Panc1 (cell line): Measurements from ENCODE around the gene CEACAM18. TPM values are rescaled to one million over a fixed set of nuclear protein-coding genes. Genes with fewer than 3 reads are reported as not detected.

Source experiments
- ATAC-seq: fragments of 200-7000 bp; cut with Tn5 transposase; 2 replicates; pipeline ENCODE4 v1.9.1; 2020; ENCODE audit warnings: mild to moderate bottlenecking, moderate library complexity
- BruUV-seq: library from RNA; stranded (reverse); fragments of 400-500 nt; replicated peaks from 2 replicates; lab custom pipeline; 2021; lab: Mats Ljungman, UMichigan
- CTCF ChIA-PET: fragments of 300-600 bp; sonication (Branson Sonifier 250); formaldehyde crosslinking; loops from one replicate; lab custom pipeline; 2022; ENCODE audit warnings: antibody characterized with exemption; lab: Charles Lee
- POLR2A ChIA-PET: fragments of 300-600 bp; sonication (Branson Sonifier 250); formaldehyde crosslinking; loops from one replicate; lab custom pipeline; 2022; ENCODE audit warnings: antibody characterized with exemption; lab: Charles Lee
- DNase-seq: peaks from one replicate; pipeline ENCODE4 v3.0.0-alpha.2; 2010; ENCODE audit warnings: low read depth, low spot score
- H3K27ac ChIP-seq: 2 replicates; pipeline ENCODE4 v1.5.1; 2011; ENCODE audit warnings: mild to moderate bottlenecking, low read length, inconsistent platforms
- H3K27me3 ChIP-seq: fragments of 200-500 bp; sonication (Bioruptor generic); 2 replicates; pipeline ENCODE4 v1.6.0; 2014; ENCODE audit warnings: low read length, inconsistent platforms; ENCODE audit not compliant: control insufficient read depth, insufficient read depth
- H3K36me3 ChIP-seq: fragments of 200-500 bp; sonication (Bioruptor generic); 2 replicates; pipeline ENCODE4 v1.5.1; 2014; ENCODE audit warnings: inconsistent platforms, mild to moderate bottlenecking, low read length, moderate library complexity; ENCODE audit not compliant: control insufficient read depth, insufficient read depth
- H3K4me1 ChIP-seq: 2 replicates; pipeline ENCODE4 v1.5.1; 2011; ENCODE audit warnings: inconsistent platforms, mild to moderate bottlenecking, low read length, moderate library complexity; ENCODE audit not compliant: control insufficient read depth, insufficient read depth
- H3K4me3 ChIP-seq, 2 experiments: 2 replicates each; pipeline ENCODE4 v1.5.1; 2011 to 2012; ENCODE audit warnings: low read depth in 2 of 2, low read length in 2 of 2, mild to moderate bottlenecking in 2 of 2, inconsistent platforms in 1 of 2, moderate library complexity in 1 of 2
- H3K9me3 ChIP-seq: fragments of 200-500 bp; sonication (Bioruptor generic); 2 replicates; pipeline ENCODE4 v1.5.1; 2014; ENCODE audit warnings: low read depth, mild to moderate bottlenecking, inconsistent platforms, low read length, moderate library complexity; ENCODE audit not compliant: control insufficient read depth, insufficient read depth
- POLR2AphosphoS5 ChIP-seq: IDR thresholded peaks from 2 replicates; pipeline ENCODE4 v1.6.1; 2012; ENCODE audit warnings: mild to moderate bottlenecking, low read depth, low read length, moderate library complexity
- SIN3A ChIP-seq: IDR thresholded peaks from 2 replicates; pipeline ENCODE4 v1.6.1; 2012; ENCODE audit warnings: low read depth, mild to moderate bottlenecking, low read length, moderate library complexity, borderline replicate concordance; ENCODE audit not compliant: insufficient read depth
- TCF7L2 ChIP-seq: IDR thresholded peaks from 2 replicates; pipeline ENCODE4 v1.6.1; 2011; ENCODE audit warnings: mild to moderate bottlenecking, low read depth, low read length, inconsistent platforms
- in situ Hi-C: cut with HindIII; loops from 2 replicates; pipeline ENCODE4 v1.10.0; 2016; ENCODE audit warnings: low sequenced_read_pairs, low pct_unique_long_range_greater_than_20kb
- intact Hi-C: fragments of 100-400 bp; cut with micrococcal nuclease; formaldehyde crosslinking; loops from one replicate; pipeline ENCODE4 v1.10.0; 2022; ENCODE audit not compliant: unreplicated experiment
- total RNA-seq: library from RNA; stranded (reverse); gene quantifications from one replicate; pipeline ENCODE4 v1.2.1, GENCODE V29; 2021; ENCODE audit not compliant: unreplicated experiment
- TF ChIP-seq, protein P1 (sequence below), 2 experiments: IDR thresholded peaks; 2 replicates each; pipeline ENCODE4 v1.6.1; 2011 to 2012; ENCODE audit warnings: low read depth in 2 of 2, control low read depth in 1 of 2, low read length in 1 of 2, mild to moderate bottlenecking in 1 of 2, moderate library complexity in 1 of 2; ENCODE audit not compliant: insufficient read depth in 1 of 2
- TF ChIP-seq, protein P2 (sequence below): fragments of 450-650 bp; IDR thresholded peaks from 2 replicates; pipeline ENCODE4 v1.5.1; 2017; ENCODE audit warnings: mild to moderate bottlenecking

The CEACAM18 gene
- total RNA-seq, 1 experiment from 2014 or later = not detected

DNA sequence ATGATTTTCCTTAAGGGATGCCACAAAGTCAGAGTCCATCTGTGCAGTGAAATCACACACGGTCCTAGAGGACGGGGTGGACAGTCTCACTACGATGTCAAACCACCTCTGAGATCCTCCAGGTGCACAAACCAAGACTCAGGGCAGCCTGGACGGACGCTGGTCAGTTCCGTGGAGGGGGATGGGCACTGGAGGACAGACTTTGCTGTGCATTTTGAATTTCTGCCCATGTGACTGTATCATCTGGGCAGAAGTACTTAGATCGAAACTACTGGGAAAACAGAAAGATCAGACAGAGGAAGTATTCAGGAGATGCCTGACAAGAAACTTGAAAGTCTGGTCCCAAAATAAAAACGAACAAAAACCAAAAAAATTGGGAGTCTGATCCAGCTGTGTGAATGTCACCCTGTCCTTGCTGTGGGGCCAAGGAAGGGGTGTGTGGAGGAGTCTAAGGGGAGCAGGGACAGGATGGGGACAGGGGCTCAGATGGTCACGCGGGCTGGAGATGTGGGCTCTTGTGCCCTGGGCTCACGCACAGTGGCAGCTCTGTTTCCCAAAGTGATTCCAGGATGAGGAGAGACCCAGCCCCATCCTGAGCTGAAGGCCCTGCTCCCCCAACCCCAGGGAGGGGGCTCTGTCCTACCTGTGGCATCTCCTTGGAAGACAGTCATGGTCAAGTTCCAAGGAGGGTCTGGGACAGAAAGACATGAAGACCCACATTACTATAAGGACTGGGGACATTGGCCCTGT is 21.6 kb upstream of the CEACAM18 start:
- DNase-seq = no peak
- in situ Hi-C loops (no loop called here), intact Hi-C loops (no loop called here)
- no peaks in the 10 kb centered on the region for H3K27me3 ChIP-seq
- no peak overlapping the region for H3K27ac ChIP-seq
- TF ChIP-seq TCF7L2 (no peak), SIN3A (no peak)
- TF ChIP-seq, protein P1, sequence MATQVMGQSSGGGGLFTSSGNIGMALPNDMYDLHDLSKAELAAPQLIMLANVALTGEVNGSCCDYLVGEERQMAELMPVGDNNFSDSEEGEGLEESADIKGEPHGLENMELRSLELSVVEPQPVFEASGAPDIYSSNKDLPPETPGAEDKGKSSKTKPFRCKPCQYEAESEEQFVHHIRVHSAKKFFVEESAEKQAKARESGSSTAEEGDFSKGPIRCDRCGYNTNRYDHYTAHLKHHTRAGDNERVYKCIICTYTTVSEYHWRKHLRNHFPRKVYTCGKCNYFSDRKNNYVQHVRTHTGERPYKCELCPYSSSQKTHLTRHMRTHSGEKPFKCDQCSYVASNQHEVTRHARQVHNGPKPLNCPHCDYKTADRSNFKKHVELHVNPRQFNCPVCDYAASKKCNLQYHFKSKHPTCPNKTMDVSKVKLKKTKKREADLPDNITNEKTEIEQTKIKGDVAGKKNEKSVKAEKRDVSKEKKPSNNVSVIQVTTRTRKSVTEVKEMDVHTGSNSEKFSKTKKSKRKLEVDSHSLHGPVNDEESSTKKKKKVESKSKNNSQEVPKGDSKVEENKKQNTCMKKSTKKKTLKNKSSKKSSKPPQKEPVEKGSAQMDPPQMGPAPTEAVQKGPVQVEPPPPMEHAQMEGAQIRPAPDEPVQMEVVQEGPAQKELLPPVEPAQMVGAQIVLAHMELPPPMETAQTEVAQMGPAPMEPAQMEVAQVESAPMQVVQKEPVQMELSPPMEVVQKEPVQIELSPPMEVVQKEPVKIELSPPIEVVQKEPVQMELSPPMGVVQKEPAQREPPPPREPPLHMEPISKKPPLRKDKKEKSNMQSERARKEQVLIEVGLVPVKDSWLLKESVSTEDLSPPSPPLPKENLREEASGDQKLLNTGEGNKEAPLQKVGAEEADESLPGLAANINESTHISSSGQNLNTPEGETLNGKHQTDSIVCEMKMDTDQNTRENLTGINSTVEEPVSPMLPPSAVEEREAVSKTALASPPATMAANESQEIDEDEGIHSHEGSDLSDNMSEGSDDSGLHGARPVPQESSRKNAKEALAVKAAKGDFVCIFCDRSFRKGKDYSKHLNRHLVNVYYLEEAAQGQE (IDR thresholded peaks at IDR 0.05; ENCODE audit: insufficient read depth in 1 of 2, low read depth in 2 of 2, low read length in 1 of 2) = no peak
- TF ChIP-seq, protein P2, sequence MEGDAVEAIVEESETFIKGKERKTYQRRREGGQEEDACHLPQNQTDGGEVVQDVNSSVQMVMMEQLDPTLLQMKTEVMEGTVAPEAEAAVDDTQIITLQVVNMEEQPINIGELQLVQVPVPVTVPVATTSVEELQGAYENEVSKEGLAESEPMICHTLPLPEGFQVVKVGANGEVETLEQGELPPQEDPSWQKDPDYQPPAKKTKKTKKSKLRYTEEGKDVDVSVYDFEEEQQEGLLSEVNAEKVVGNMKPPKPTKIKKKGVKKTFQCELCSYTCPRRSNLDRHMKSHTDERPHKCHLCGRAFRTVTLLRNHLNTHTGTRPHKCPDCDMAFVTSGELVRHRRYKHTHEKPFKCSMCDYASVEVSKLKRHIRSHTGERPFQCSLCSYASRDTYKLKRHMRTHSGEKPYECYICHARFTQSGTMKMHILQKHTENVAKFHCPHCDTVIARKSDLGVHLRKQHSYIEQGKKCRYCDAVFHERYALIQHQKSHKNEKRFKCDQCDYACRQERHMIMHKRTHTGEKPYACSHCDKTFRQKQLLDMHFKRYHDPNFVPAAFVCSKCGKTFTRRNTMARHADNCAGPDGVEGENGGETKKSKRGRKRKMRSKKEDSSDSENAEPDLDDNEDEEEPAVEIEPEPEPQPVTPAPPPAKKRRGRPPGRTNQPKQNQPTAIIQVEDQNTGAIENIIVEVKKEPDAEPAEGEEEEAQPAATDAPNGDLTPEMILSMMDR = no peak
- ATAC-seq = no peak
- ChIA-PET CTCF (no interaction called here), POLR2A (no interaction called here)
- no peaks in the 10 kb centered on the region for H3K4me1 ChIP-seq
- H3K36me3 ChIP-seq = no peaks in the 10 kb centered on the region
- BruUV-seq = no TSS peak
- no peaks in the 10 kb centered on the region for H3K9me3 ChIP-seq
- no peak overlapping the region for H3K4me3 ChIP-seq

DNA sequence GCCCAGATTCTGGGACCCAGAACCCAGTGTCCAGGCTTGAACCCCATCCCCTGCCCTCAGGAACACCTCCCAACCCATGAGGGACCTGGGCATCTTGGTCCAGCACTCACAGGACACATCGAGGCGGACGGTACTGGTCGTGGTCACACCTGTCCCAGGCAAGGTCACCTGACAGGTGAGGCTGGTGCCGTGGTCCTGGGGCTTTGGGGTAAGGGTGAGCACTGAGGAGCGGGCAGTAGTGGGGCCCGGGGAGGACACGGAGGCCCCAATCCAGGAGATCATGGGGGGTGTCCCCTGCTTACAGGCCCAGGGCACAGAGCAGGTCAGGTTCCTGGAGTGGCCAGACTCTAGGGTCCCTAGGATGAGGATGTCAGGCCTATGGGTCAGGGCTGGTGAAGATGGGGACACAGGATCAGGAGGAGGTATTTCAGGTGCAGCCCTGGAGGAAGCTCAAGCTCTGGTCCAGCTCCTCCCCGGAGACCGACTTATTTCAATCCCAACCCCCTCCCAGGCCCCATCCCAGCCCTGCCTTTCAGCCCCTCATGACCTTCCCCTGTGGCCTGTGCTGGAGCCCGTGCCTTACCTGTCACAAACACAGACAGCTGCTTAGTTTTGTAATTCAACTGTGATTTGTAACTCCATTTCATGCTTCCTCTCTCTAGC is 20.9 kb upstream of the CEACAM18 start:
- Histone ChIP-seq H3K27me3 (no peaks in the 10 kb centered on the region), H3K9me3 (no peaks in the 10 kb centered on the region), H3K36me3 (no peaks in the 10 kb centered on the region), H3K4me3 (no peak overlapping the region), H3K4me1 (no peaks in the 10 kb centered on the region), H3K27ac (no peak overlapping the region)
- CTCF ChIA-PET = interaction anchor here (0.6 kb wide), 1 partner anchor 35 kb away, joined by 3 read pairs; no protein-coding TSS in a partner anchor
- DNase-seq (no peak), ATAC-seq (no peak)
- POLR2A ChIA-PET = no interaction called here
- TF ChIP-seq, protein P1 (IDR thresholded peaks at IDR 0.05; ENCODE audit: insufficient read depth in 1 of 2, low read depth in 2 of 2, low read length in 1 of 2) = no peak
- TF ChIP-seq TCF7L2 (no peak), POLR2AphosphoS5 (no peak), SIN3A (no peak)
- TF ChIP-seq, protein P2 = no peak
- in situ Hi-C loops (no loop called here), intact Hi-C loops (no loop called here)
- no TSS peak for BruUV-seq
